PC-9 (cell line): ENCODE data around the gene FAAH. TPM values are rescaled to one million over a fixed set of nuclear protein-coding genes. Genes with fewer than 3 reads are reported as not detected.

Experiments
- BruUV-seq: library from RNA; stranded (reverse); fragments of 400-500 nt; replicated peaks from 2 replicates; lab custom pipeline; 2021; lab: Mats Ljungman, UMichigan
- CTCF ChIA-PET: fragments of 300-600 bp; sonication (Branson Sonifier 250); formaldehyde crosslinking; loops from one replicate; lab custom pipeline; 2022; ENCODE audit warnings: antibody characterized with exemption; lab: Charles Lee
- POLR2A ChIA-PET: fragments of 300-600 bp; sonication (Branson Sonifier 250); formaldehyde crosslinking; loops from one replicate; lab custom pipeline; 2022; ENCODE audit warnings: antibody characterized with exemption; ENCODE audit not compliant: unreplicated experiment; lab: Charles Lee
- DNase-seq, 2 experiments: peaks; one replicate each; pipeline versions ENCODE4 v3.0.0 to v3.0.0-alpha.2; 2015 to 2022; ENCODE audit warnings: mixed read lengths in 1 of 2
- H2AFZ ChIP-seq: fragments of 200-600 bp; sonication (generic); 2 replicates; pipeline ENCODE4 v1.8.1; 2017; ENCODE audit warnings: antibody characterized with exemption
- H3F3A ChIP-seq: fragments of 200-600 bp; sonication (generic); 2 replicates; pipeline ENCODE4 v1.8.1; 2017; ENCODE audit warnings: antibody characterized with exemption, mild to moderate bottlenecking, low read depth; ENCODE audit not compliant: insufficient read depth
- H3K27ac ChIP-seq: fragments of 200-600 bp; sonication (generic); 2 replicates; pipeline ENCODE4 v1.6.1; 2016; ENCODE audit warnings: mixed run types
- H3K27me3 ChIP-seq: fragments of 200-600 bp; sonication (generic); 2 replicates; pipeline ENCODE4 v1.6.1; 2016; ENCODE audit warnings: low read depth, mixed run types; ENCODE audit not compliant: insufficient read depth
- H3K36me3 ChIP-seq: fragments of 200-600 bp; sonication (generic); 2 replicates; pipeline ENCODE4 v1.6.1; 2016; ENCODE audit warnings: low read depth, mixed run types
- H3K4me1 ChIP-seq: fragments of 200-600 bp; sonication (generic); replicated peaks from 2 replicates; pipeline ENCODE4 v1.6.1; 2016; ENCODE audit warnings: mixed run types; ENCODE audit not compliant: insufficient read depth
- H3K4me2 ChIP-seq: fragments of 200-600 bp; sonication (generic); 2 replicates; pipeline ENCODE4 v1.6.1; 2017; ENCODE audit warnings: mixed run types
- H3K4me3 ChIP-seq: fragments of 200-600 bp; sonication (generic); 2 replicates; pipeline ENCODE4 v1.6.1; 2016; ENCODE audit warnings: mixed run types
- H3K79me2 ChIP-seq: fragments of 200-600 bp; sonication (generic); 2 replicates; pipeline ENCODE4 v1.6.1; 2017; ENCODE audit warnings: low read depth, mixed run types
- H3K9me2 ChIP-seq: fragments of 200-600 bp; sonication (generic); 2 replicates; pipeline ENCODE4 v1.8.1; 2017; ENCODE audit warnings: mild to moderate bottlenecking; ENCODE audit not compliant: insufficient read depth
- H3K9me3 ChIP-seq: fragments of 200-600 bp; sonication (generic); 2 replicates; pipeline ENCODE4 v1.8.1; 2016; ENCODE audit warnings: low read depth; ENCODE audit not compliant: insufficient read depth
- H4K20me1 ChIP-seq: fragments of 200-600 bp; sonication (generic); 2 replicates; pipeline ENCODE4 v1.8.1; 2017; ENCODE audit not compliant: insufficient read depth
- CTCF ChIP-seq: fragments of 200-600 bp; sonication (generic); conservative IDR thresholded peaks from 2 replicates; pipeline ENCODE4 v1.6.1; 2017; ENCODE audit warnings: mixed run types, antibody characterized with exemption, mild to moderate bottlenecking, moderate library complexity
- EZH2 ChIP-seq: fragments of 200-600 bp; sonication (generic); IDR thresholded peaks from 2 replicates; pipeline ENCODE4 v1.8.0; 2017; ENCODE audit warnings: antibody characterized with exemption, low read depth
- intact Hi-C: fragments of 100-400 bp; cut with micrococcal nuclease; formaldehyde crosslinking; loops from one replicate; pipeline ENCODE4 v1.10.0; 2022; ENCODE audit not compliant: unreplicated experiment
- total RNA-seq: library from RNA; stranded (reverse); gene quantifications from 2 replicates; pipeline ENCODE4 v1.2.3, GENCODE V29; 2021

The FAAH gene
- total RNA-seq, 1 experiment from 2014 or later, result 19.1 TPM

- Histone ChIP-seq H2AFZ (no peak overlapping the region), H3K9me3 (no peaks in the 10 kb centered on the region), H3K36me3 (no peaks in the 10 kb centered on the region), H3F3A (no peaks in the 10 kb centered on the region), H3K4me1 (no peaks in the 10 kb centered on the region; the same call in 1 of the 2 replicates), H3K27ac (no peak overlapping the region), H3K79me2 (no peaks in the 10 kb centered on the region), H3K9me2 (no peaks in the 10 kb centered on the region), H3K27me3 (peaks cover 7% of the 10 kb centered on the region; the same call in 1 of the 2 replicates), H4K20me1 (no peaks in the 10 kb centered on the region), H3K4me2 (no peak overlapping the region), H3K4me3 (no peak overlapping the region)
- ChIA-PET POLR2A (no interaction called here), CTCF (no interaction called here)
- no peak for DNase-seq
- intact Hi-C loops, result no loop called here
- TF ChIP-seq CTCF (no peak), EZH2 (no peak)
- no TSS peak for BruUV-seq
Observed at GRCh38 chr1:46451948-46452930, 58.1 kb downstream of the FAAH start.

GRCh38 chr1:46452931-46453325 lies 58.8 kb downstream of the FAAH start:
- Histone ChIP-seq H3K27me3 (peaks cover 8% of the 10 kb centered on the region; the same call in 1 of the 2 replicates), H3F3A (no peaks in the 10 kb centered on the region), H3K79me2 (no peaks in the 10 kb centered on the region), H3K9me3 (no peaks in the 10 kb centered on the region), H3K4me1 (no peaks in the 10 kb centered on the region; the same call in 1 of the 2 replicates), H3K4me3 (no peak overlapping the region), H3K27ac (no peak overlapping the region), H2AFZ (no peak overlapping the region), H4K20me1 (no peaks in the 10 kb centered on the region), H3K9me2 (no peaks in the 10 kb centered on the region), H3K4me2 (no peak overlapping the region), H3K36me3 (no peaks in the 10 kb centered on the region)
- POLR2A ChIA-PET, result no interaction called here
- CTCF ChIA-PET, result no interaction called here
- DNase-seq, result no peak
- TF ChIP-seq EZH2 (no peak), CTCF (no peak)
- intact Hi-C loops, result no loop called here
- BruUV-seq, result no TSS peak

- no peak for DNase-seq
- Histone ChIP-seq H2AFZ (no peak overlapping the region), H3K27ac (no peak overlapping the region), H3K9me3 (no peaks in the 10 kb centered on the region), H3K27me3 (peaks cover 12% of the 10 kb centered on the region), H4K20me1 (no peaks in the 10 kb centered on the region), H3K36me3 (no peaks in the 10 kb centered on the region), H3K4me3 (no peak overlapping the region), H3F3A (no peaks in the 10 kb centered on the region), H3K4me2 (no peak overlapping the region), H3K79me2 (no peaks in the 10 kb centered on the region), H3K4me1 (no peaks in the 10 kb centered on the region; the same call in 1 of the 2 replicates), H3K9me2 (no peaks in the 10 kb centered on the region)
- TF ChIP-seq CTCF (no peak), EZH2 (no peak)
- CTCF ChIA-PET, result interaction anchor here (0.6 kb wide), 1 partner anchor 18 kb away, joined by 4 read pairs; no protein-coding TSS in a partner anchor
- intact Hi-C loops, result no loop called here
- BruUV-seq, result no TSS peak
- POLR2A ChIA-PET, result no interaction called here
Observed at GRCh38 chr1:46453449-46453848, 59.3 kb downstream of the FAAH start.
